ENCODE data around the gene CAPN9. TPM values are rescaled to one million over a fixed set of nuclear protein-coding genes. Genes with fewer than 3 reads are reported as not detected.
A peak's percentile ranks its signal among the peaks of the same experiment; 100 is the strongest.

The CAPN9 gene
- total and polyA plus RNA-seq, 9 of the 15 experiments (the other 6 are each of a cell fraction or from before 2014, with no cell fraction given): not detected

- in situ Hi-C loops (cut with MboI): no loop called here
- TF ChIP-seq CTCF (IDR thresholded peaks at IDR 0.05 in 2 of 3, conservative IDR thresholded peaks at IDR 0.05 in 1 of 3; ENCODE audit: insufficient read depth in 2 of 3, low read depth in 1 of 3, low read length in 3 of 3) (0 out of 6 replicates have a peak, but pooled peaks of 1 of the 3 experiments have one; percentile 4), E2F3 (CRISPR knock-in tag; IDR thresholded peaks at IDR 0.05) (no peak)
- ChIA-PET POLR2A (interaction anchor here (1.2 to 1.8 kb wide), 2 partner anchors 8 to 10 kb away, joined by 4 to 5 read pairs; no protein-coding TSS in a partner anchor), CTCF (ENCODE audit: low intra/inter-chr PET ratio) (interaction anchor here (0.6 kb wide), 1 partner anchor 131 kb away, joined by 3 read pairs; the partner anchor contains the start of gene COG2)
- H3K9me3 ChIP-seq (replicated peaks; ENCODE audit: control insufficient read depth, insufficient read depth, low read depth, low read length): no peaks in the 10 kb centered on the region
- H3K27me3 ChIP-seq (ENCODE audit: control insufficient read depth in 2 of 2, insufficient read depth in 2 of 2, low read length in 2 of 2): peaks cover 28 to 60% of the 10 kb centered on the region in 2 experiments
- H3K9ac ChIP-seq (ENCODE audit: insufficient read depth in 1 of 2, low read depth in 2 of 2, low read length in 2 of 2): no peak overlapping the region
- no peak overlapping the region for H3K4me3 ChIP-seq
- H3K4me1 ChIP-seq (replicated peaks in 1 of 2; ENCODE audit: control insufficient read depth in 2 of 2, insufficient read depth in 2 of 2, low read length in 2 of 2): no peaks in the 10 kb centered on the region
- no peak overlapping the region; the same call in 1 of the 2 replicates for H2AFZ ChIP-seq (ENCODE audit: low read depth, low read length)
- H3K79me2 ChIP-seq (ENCODE audit: control insufficient read depth, insufficient read depth, low read length): no peaks in the 10 kb centered on the region
- H3K4me2 ChIP-seq (ENCODE audit: insufficient read depth, low read length): no peak overlapping the region
- DNase-seq (ENCODE audit: extremely low read depth in 1 of 4, low spot score in 3 of 4): no peak
- BruUV-seq (replicated peaks): no TSS peak
- peaks cover 4% of the 10 kb centered on the region; the same call in 1 of the 2 replicates for H4K20me1 ChIP-seq (replicated peaks; ENCODE audit: control insufficient read depth, insufficient read depth, low read length)
- peak; percentile 14 for ATAC-seq
- H3K36me3 ChIP-seq (ENCODE audit: control insufficient read depth, insufficient read depth, low read length): no peaks in the 10 kb centered on the region
- H3K9me1 ChIP-seq (ENCODE audit: control insufficient read depth, insufficient read depth, low read length): no peaks in the 10 kb centered on the region
- H3K27ac ChIP-seq (ENCODE audit: extremely low read depth, low read depth, low read length): no peak overlapping the region
- no peak for FAIRE-seq
- intact Hi-C loops (cut with micrococcal nuclease): loop anchor here (1.0 to 10.0 kb wide), 3 partner anchors 76 to 429 kb away; no protein-coding TSS in a partner anchor
- WGBS (ENCODE audit: insufficient coverage, low coverage, missing lambda C conversion rate): 6% methylated on average over 11 of the region's 11 CpGs
Observed at GRCh38 chr1:230773396-230774033, 26.3 kb downstream of the CAPN9 start.
